Activated T-cell treated with anti-CD3 and anti-CD28 coated beads for 4 hours (primary cell): ENCODE results near the gene ATP2B2.

Source experiments
- DNase-seq: peaks from one replicate; pipeline ENCODE4 v3.0.0-alpha.2; 2020

The ATP2B2 gene

DNA sequence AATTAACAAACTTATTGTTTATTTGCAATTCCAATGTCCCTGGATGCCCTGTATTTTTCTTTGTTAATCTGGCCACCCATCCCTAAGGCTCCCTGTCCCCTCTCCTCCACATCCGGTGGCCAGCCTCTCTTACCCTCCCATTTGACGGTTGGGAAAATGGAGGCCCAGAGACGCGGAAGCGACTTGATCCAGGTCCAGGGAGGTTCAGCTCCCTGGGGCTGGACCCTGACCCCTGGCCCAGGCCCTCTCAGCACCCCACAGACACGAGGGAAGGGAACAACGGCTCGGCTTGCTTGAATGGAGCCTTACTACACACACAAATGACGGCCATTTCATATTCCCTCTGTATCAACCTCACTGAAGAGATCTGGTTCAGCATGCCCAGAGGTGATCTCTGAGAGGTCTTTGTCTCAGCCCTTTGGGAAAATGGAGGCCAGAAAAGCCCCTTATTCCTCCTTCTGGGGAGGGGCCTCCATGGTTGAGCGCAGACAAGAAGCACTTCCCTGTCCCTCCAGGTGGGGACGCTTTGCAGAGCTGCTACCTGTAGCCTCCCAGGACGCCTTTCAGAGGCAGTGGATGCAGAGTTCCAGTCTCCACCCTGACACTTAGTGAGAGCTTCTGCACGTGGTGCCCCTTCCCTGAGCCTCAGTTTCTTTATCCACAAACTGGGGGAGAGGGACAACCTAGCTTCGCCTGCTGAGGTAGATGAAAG is 82.1 kb downstream of the ATP2B2 start:
- no peak for DNase-seq

DNA sequence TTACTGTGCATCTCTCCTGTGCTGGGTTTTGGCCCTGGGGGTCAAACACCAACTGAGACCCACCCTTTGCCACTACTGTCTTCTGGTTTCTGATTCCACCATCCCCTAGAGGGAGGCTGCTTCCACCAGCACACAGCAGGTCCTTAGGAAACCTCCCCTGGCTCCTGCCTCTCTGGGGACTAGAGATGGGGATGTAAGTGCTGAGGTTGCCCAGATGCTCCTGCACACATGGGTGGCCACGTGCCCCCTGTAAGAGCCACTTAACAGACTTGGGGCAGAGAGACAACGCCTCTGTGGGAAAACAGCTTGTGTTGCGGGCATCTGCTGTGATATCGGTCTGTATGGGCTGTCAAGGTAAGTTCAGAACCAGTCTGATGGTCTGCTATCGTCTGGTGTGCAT is 83.4 kb downstream of the ATP2B2 start:
- DNase-seq: no peak

DNA sequence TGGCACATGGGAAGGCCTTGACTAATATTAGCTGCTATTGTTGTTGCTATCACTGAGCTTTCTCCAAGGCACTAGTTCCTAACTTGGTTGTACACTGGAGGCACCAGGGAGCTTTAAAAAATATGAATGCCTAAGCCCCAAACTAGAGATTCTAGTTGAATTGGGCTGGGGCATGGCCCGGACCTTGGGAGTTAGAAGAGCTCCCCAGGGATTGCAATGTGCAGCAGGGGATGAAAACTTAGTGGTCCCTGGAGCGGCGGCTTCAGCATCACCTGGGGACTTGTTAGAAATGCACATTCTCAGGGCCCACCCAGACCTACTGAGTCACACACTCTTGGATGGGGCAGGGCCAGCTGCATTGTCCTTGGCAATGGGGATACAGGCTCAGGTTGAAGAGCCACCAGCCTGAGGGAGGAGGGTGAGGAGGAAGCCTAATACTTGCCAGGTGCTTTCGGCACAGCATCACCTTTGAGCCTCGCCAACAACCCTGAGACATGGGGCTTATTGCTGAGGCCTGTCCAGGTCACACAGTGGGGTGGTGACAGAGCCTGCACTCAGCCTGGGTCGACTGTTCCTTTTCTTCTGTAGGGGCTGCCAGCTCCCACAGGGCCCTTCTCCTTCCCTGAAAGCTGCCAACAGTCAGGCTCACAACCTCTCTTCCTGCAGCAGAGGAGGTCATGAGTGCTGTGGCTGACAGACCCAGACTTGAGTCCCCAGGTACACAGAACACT is 84.5 kb downstream of the ATP2B2 start:
- DNase-seq: no peak

DNA sequence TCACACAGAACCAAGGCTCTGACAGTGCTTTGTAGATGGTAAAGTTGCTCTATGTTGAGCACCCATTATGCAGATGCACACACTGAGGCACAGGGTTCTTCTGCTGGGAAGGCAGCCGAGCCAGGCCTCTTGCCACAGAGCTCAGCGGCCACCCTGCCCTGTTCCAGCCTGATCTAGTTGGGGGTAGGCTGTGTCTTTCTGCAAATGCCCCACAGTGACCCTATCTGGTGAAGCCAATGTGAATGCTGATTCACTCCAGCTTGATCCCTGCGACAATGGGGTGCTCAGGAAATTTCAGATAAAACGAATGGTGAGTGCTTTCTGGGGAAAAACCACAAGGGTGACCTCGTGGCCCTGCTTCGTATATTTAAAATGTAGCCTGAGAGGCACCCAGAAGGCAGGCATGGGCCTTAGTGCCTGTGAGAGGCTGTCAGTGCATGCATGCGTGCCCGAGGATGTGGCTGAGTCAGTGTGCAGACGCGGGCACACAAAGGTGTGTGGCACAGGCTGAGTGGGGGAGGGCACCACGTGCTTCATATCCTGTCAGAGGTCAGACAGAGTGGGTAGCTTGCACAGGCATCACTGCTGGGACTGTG is 85.7 kb downstream of the ATP2B2 start:
- peak; percentile 33 for DNase-seq

DNA sequence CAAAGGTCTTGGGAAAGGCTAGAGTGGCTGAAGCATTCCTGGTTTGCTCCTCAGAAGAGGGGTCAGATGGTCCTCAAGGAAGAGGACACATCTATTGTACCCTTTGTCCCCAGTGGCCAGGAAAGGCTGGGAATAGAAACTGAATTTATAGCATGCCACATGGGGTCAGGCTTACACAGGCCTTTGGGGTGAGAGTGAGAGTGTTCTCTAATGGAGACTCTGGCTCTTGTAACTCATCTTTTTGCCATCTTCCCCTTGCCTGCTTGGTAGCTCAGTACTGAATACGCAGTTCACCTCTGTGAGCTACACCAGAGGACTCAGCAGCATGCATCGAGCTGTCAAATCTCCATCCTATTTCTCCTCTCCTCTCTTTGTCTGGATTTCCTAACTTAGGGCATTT is 87.5 kb downstream of the ATP2B2 start:
- DNase-seq: no peak

DNA sequence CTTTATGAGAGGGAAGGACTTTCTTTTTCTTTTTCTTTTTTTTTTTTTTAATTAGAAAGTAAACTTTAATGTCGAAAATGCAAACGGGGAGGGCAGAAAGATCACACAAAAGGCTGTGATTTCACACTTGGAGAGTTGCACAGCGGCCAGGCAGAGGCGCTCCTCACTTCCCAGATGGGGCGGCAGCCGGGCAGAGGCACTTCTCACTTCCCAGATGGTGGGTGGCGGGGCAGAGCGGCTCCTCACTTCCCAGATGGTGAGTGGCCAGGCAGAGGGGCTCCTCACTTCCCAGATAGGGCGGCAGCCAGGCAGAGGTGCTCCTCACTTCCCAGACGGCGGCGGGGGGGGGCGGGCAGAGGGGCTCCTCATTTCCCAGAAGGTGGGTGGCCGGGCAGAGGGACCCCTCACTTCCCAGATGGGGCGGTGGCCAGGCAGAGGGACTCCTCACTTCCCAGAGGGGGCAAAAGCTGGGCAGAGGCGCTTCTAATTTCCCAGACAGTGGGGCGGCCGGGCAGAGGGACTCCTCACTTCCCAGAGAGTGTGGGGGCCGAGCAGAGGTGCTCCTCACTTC is 88.6 kb downstream of the ATP2B2 start:
- DNase-seq: no peak

DNA sequence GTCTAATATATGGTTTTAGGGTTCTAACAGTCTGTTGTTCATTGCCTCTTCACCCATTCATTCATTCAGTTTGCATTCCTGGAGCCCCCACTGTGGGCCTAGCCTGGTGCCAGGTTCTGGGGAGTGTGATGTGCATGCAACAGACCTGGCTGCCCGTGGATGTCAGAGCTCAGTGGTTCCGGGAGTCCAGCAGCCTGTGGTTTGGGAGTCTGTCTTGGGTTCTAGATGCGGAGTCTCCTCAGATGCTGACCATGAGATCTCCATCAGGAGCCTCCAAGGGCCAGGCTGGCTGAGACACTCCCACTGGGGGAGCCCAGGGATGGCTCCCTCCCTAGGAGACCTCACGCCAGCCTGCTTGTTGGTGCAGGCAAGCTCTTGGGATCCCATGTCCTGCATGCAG is 92.3 kb downstream of the ATP2B2 start:
- DNase-seq: no peak

DNA sequence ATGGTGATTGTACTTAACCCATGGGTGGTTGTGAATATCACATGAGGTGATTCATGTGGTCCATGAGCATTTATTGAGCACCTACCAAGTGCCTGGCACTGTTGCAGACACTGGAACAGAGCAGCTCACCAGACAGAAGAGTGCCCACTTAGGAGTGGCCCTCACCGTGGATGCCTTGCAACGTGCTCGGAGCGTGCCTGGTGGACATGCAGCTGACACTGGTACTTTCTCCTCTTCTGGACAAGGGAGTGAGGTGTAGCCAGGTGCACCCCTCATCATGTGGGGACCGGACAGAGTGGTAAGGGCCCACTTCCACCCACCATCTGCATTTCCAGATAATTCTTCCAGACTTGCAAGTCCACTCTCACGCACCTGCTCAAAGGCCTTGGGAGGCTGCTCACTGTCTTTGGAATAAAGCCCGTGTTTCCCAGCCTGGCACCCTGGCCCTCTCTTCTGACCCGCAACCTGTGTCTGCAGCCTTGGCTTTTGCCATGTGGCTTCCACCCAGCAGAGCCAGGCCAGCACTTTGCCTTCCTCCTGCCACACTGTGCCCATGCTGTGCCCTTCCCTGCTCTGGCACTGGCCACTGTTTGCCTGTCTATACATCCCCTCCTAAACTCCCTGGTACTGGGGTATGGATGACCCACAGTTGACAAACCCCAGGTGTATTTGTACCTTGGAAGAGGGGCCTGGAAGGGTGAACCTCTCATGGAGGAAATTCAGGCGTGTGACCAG is 93.6 kb downstream of the ATP2B2 start:
- DNase-seq: no peak

DNA sequence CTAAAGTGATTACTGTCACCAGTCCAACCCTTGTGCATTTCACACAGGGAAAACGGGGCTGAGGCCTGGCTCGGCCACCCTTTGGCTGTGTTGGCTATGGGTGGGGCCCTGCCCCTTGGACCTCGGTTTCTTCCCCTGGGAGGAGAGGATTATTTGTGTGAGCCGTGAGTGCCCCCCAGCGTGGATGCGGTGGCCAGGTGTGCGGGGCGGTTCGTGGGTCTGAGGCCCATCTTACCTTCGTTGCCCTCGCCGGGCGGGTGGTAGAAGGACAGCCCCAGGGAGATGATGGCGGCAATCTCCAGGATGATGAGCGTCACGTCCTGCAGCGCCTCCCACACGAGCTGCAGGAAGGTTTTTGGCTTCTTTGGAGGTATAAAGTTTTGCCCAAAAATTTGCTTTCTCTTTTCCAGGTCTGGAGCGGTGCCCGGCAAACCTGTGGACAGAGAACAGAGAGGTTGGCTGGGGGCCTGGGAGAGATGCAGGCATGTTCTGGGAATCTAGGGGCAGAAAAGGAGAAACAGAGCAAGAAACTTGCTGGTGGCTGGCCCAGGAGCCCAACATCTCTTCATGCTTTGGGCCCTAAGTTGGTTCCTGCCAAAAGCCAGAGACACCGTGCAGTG is 94.9 kb downstream of the ATP2B2 start:
- DNase-seq: no peak

DNA sequence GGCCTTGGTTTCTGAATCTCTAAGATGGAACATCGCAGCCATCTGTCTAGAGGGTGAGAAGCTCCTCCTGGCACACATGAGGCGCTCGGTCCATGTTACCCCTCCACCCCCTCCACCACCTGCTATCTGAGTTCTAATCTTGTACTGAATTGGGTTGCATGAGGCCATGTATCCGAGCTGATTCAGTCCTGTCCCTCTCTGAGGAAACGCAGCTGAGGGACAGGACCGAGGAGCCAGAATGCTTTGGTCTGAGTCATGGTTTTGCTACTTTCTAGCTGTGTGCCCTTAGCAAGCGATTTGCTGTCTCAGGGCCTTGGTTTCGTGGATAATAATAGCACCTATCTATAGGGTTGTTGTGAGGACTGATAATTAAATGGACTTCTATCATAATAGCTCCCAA is 96.7 kb downstream of the ATP2B2 start:
- no peak for DNase-seq

DNA sequence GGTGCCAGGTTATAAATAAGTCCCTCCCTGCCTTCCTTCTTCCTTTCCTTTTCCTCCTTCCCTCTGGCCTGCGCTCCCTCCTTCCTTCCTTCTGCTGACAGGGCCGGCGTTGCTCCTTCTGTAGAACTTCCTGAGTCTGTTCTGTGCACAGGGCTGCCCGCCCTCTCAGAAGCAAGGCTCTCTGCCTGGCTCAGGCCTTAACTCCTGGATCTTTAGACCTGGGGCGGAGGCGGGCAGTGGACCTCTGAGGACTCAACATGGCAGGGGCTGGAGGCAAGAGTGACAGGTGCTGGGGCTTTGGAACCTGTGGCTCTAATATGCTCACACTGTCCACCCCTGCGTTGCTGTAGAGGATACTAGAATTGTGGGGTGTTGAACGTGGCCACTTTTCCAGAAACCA is 98.0 kb downstream of the ATP2B2 start:
- no peak for DNase-seq

DNA sequence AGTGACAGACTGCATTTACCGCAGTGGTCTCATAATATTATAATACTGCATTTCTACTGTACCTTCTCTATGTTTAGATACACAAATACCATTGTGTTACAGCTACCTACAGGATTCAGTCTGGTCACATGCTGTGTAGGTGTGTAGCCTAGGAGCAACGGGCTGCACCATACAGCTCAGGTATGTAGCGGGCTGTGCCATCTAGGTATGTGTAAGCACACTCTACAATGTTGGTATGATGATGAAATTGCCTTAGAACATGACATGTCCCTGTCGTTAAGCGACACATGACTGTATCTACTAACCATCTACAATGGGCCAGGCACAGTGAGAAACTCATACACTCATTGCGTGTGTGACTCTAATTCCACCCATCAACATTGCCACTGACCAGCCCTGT is 99.0 kb downstream of the ATP2B2 start:
- DNase-seq: no peak

DNA sequence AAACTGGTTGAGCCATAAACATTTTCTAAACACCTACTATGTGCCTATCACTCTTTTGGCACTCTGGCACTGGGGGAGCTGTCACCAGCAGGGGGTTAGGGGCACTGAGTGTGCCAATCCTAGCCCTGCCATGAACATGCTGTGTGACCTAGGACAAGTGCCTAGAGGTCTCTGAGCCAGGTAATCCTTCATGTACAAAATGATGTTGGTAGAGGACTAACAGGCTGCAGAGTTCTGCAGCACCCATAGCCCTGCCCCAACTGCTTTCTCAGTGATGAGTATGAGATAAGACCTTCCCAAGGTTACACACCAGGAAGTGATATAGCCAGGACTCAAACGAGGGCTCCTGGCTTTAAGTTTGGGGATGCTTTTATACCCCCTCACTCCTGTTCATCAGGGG is 99.6 kb downstream of the ATP2B2 start:
- no peak for DNase-seq

DNA sequence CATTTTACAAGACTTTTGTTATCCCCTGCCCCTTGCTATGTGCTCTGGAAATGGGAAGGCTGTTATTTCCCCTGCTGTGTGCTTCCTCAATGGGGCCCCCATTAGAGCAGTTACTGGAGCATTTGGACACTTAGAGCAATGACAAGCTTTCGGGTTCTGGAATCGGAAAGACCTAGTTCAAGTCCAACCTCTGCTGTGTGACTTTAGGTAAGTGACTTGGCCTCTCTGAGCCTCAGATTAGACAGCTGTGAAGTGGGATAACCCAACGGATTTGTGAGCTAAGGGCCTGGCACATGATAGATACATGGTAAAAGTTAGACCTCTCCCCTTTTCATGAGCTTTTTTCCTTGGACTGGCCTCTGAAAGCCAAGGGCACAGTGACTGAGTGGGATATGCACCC is 100.5 kb downstream of the ATP2B2 start:
- DNase-seq: no peak

DNA sequence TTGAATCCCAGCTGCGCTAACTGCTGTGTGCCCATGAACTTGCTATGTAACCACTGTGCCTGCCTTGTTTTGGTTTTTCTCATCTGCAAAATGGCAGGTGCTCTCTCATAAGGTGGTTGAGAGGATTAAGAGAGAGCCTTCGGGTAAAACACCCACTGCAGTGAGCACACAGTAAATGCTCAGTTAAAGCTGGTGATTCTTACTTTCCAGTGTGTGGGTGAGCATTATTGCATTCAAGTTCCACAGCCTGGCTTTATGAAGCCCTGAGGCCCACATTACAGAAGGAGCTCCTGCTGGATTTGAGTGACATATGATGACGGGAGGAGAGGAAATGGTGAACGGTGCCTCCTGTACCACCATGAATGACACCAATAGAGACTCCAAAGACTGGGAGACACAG is 101.0 kb downstream of the ATP2B2 start:
- DNase-seq: no peak

DNA sequence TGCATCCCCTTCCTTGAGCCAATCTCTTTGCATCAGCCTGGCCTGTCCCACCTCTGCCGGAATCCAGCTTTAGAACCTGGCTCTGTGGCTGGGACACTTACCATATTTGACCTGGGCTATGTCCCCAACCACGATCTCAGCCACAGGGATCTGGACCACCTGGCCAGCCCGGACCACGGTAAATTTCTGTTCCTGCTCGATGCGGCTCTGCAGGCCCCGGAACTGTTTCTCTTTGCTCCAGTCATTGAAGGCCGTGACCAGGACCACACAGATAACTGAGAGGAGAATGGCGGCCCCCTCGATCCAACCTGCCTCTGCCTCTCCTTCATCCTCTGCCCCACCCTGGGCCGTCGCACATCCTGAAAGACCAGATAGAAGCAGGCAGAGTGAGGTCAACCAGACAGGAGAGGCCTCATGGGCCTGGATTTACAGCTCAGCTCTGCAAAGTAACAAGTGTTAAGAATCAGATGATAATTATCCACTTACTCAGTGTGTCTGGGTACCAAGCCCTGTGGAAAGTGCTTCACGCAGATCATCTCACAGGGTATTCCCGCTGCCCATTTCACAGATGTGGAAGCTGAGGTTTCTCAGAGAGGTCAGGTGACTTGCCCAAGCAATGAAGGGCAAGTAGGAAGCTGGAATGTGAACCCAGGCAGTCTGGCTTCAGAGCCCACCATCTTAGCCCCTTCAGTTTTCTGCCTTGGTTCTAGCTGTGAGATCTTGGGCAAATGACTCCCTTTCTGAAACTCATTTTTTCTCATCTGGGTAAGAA is 103.2 kb downstream of the ATP2B2 start:
- no peak for DNase-seq

DNA sequence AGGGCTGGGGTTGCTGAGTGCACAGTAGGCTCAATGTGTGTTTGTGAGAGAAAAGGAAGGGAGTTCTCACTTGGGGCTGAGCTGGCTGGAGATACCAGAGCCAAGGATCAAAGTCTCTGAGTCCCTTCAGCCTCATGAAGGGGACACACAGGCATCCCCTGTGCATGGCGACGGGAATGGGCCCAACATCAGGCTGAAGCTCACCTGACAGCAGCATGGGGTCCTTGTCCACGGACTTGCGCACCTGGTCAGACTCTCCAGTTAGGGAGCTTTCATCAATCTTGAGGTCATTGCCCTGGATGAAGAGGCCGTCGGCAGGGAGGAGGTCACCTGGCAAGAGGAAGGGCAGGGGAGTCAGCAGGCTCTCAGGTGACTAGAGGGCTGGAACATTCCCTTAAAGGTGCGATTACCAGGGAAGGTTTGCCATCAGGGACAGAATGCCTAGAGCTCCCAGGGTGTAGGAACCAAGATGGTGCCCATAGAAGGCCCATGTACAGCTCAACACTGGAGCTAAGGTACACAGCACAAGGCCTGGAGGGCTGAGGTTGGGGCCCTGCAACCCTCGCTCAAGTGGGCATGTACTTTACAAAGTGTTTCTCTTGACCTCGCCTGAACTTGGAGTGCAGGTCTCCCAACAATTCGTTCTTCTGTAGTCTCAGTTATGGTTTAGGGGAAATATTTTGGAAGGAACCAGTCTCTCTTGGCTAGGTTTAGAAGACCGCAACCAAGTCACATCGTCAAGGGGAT is 104.5 kb downstream of the ATP2B2 start:
- no peak for DNase-seq

DNA sequence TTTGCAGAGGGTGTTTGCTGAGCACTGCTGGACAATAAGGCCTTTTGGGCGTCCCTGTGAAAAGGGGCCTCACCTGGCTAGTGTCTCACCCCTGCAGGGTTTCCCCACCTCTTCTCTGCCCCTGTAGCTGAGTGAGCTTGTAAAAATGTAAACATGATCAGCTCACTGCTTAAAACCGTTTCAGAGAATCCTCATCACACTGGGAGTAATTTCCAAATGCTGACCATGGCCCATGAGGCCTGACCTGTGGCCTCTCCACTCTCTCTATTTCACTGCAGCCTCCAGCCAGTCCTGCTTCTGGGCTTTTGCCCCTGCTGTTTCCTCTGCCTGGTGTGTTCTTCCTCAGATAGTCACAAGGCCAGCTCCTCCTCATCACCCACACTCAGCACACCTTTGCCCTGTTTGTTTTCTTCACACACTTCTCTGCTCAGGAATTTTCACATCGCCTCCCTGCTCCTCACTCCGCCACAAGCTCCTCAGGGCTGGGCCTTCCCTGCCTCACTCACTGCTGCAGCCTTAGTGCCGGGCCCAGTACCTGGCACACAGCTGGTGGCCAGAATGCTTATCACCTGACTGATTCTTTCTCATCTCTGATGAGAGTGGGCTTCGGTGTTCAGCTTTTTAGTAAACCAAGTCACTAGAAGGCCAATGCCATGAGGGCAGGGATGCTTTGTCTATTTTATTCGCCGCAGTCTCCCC is 105.2 kb downstream of the ATP2B2 start:
- DNase-seq: no peak

DNA sequence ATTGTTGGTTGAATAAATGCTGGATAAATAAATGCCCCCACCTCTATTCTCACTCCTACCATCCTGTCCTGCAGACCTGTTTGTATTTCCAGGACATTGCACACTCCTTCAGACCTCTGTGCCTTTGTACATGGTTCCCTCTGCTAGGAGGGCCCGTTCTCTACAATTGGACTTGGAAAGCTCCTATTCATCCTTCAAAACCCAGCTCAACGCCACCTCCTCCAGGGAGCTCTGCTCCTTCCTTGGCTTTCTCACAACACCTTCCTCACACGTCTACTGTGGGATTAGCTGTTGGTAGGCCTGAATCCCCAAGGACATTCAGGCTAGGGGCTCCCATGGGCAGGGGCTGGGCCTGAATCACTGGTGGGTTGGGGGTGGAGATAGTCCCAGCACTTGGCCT is 105.8 kb downstream of the ATP2B2 start:
- no peak for DNase-seq

DNA sequence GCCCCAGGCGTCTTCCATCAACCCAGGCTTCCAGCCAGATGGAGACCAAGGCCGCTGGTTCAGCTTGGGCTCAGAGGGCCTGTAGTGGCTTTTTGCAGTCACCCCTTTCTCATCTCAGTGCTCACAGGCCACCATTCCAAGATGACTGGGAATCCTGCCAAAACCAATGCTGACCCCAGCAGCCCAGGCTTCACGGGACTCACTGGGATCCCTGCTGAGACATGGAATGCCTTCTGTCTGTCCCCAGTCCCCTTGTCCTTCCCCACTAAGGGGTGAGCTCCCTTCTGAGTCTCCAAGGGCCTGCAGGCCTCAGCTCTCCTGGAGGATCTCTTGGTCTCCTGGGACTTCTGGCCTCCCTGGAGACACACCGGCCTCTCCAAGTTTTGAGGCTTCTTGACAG is 107.0 kb downstream of the ATP2B2 start:
- DNase-seq: no peak

DNA sequence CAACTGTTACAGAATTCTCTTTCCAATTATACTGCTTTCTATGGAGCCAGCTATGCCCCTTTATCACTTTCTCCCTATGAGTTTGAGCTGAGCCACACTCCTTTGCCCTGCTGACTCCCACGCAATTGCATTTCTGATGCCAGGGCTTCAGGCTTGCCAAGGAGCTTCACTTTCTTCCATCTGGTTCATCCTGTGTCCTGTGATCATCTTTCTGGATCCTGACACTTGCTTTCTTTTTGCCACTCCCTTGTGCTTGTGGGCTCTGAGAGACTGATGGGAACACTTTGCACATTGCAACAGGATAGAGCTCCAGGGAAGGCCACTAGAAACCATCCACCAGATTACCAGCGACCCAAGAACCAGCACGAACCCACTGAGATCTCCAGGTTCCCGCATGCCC is 107.5 kb downstream of the ATP2B2 start:
- DNase-seq: no peak
